HT1080 (cell line): ENCODE data around the gene POLG2. TPM values are rescaled to one million over a fixed set of nuclear protein-coding genes. Genes with fewer than 3 reads are reported as not detected.
A peak's percentile ranks its signal among the peaks of the same experiment; 100 is the strongest.
"Not testable (repeated sequence)": the region's sequence is repeated elsewhere in the genome, so short reads cannot be mapped to it uniquely, and the experiment has no call there.

ENCODE experiments used
- DNase-seq: peaks from one replicate; pipeline ENCODE4 v3.0.0-alpha.2; 2015; ENCODE audit warnings: low read depth
- total RNA-seq: library from RNA; depleted of rRNA; stranded (reverse); fragments of >200 nt; shearing (Covaris generic); gene quantifications from 2 replicates; pipeline ENCODE4 v1.2.3, GENCODE V29; 2014

Gene POLG2
- total RNA-seq, 1 experiment from 2014 or later = 11.6 TPM

DNA sequence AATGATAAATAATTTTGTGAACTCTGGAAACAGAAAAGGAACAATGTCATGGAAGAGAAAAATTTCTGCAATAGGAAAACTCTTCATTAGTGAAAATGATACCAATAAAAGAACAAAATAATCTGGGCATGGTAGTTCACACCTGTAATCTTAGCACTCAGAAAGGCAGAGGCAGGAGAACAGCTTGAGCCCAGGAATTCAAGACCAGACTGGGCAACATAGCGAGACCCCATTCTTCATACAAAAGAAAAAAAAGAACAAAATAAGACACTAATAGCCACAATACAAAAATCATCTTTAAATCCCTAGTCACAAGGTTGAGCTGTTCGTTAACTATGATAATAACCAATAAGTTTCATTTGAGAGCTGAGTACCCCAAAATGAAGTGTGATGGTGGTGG is 8.6 kb downstream of the POLG2 start:
- no peak for DNase-seq

- no peak for DNase-seq
Measured at GRCh38 chr17:64484380-64484779, 12.5 kb downstream of the POLG2 start.

DNA sequence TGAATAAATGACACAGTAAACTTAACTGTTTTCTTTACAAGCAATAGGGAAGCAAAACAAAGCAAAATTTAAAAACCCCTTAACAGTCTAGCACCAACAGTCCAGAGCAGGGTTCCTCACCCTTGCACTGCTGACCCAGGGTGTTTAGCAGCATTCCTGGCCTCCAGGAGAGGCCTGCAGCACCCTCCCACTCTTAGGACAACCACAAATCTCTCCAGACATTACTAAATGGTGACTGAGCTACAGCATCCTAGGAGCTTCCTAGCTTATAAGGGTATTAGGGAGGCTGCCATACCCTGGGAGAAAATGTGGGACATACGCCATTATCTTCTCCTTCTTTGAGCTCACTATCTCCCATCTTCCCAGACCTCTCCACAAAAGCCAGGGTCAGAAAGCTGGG is 15.9 kb downstream of the POLG2 start:
- no peak for DNase-seq

GRCh38 chr17:64477849-64478248 is 19.0 kb downstream of the POLG2 start:
- no peak for DNase-seq

- DNase-seq = no peak
Measured at GRCh38 chr17:64472564-64472963, 24.3 kb downstream of the POLG2 start.

DNA sequence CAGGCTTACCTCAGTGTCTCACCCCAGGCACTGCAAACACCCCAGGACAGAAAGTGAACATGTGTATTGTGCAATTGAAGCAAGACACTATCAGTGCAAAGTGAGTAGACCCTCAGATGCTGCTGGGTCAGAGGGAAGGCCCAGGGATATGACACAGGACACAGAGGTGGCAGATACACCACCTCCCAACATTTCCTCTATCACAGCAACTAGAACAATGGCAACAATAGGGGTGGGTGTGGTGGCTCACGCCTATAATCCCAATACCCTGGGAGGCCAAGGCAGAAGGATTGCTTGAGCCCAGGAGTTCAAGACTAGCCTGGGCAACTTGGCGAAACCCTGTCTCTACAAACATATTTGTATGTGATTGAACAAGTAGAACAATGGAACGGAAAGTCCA is 25.4 kb downstream of the POLG2 start:
- DNase-seq = no peak

DNA sequence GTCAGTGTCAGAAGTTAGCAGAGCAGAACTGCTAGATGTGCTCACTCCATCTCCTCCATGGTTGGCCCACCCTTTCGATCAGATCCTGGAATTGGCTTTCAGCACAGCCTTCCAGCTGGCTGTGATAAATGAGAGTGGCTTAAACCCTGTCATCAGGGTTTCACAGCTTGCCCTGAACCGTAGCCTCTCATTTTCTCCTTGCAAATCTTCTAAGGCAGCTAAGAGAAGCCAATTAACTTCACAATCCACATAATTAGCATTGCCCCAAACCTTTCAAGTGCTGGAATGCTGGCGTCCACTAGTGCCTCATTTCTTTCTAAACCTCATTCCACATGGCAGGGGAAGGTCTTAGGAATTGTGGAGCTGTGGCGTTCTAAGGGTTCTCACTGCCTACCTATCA is 26.2 kb downstream of the POLG2 start:
- DNase-seq = no peak

GRCh38 chr17:64466834-64467233 is 30.0 kb downstream of the POLG2 start:
- DNase-seq = not testable (repeated sequence)

- DNase-seq = no peak
Measured at GRCh38 chr17:64466019-64466735, 30.7 kb downstream of the POLG2 start.

DNA sequence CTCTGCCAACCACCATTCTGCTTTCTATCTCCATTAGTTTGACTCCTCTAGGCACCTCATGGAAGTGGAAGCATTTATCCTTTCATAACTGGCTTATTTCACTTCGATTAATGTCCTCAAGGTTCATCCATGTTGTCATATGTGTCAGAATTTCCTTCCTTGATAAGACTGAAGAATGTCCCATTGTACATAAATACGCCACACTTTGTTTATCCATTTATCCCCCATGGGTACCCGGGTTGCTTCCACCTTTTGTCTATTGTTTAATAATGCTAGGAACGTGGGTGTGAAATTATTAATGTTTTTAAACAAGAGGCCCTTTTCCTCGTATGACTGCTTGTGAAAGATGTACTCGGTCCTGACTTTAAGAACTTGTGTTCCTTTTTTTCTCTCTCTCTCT is 35.1 kb downstream of the POLG2 start:
- no peak for DNase-seq

GRCh38 chr17:64460955-64461354 is 35.9 kb downstream of the POLG2 start:
- DNase-seq = no peak

- DNase-seq = not testable (repeated sequence)
Measured at GRCh38 chr17:64459818-64460217, 37.0 kb downstream of the POLG2 start.

GRCh38 chr17:64459284-64459747 is 37.5 kb downstream of the POLG2 start:
- DNase-seq = peak; percentile 80

DNA sequence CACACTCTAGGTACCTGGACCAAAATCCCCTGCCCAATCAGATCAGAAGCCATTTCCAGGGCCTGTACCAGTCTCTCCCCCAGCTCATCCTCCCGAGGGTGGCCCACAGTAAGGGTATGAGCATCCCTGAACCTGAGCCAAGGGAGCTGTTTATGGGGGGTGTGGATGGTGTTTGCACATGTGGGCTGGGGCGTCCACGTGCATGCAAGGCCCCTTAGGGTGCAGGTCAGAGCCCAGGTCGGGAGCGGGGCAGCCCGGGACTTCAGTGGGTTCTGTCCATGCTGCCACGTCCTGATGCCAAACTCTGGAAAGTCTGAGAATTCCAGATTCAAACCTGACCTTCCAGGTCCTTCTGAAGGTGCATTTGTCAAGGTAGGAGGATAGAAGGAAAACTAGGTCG is 38.1 kb downstream of the POLG2 start:
- no peak for DNase-seq

GRCh38 chr17:64457156-64457555 is 39.7 kb downstream of the POLG2 start:
- no peak for DNase-seq

DNA sequence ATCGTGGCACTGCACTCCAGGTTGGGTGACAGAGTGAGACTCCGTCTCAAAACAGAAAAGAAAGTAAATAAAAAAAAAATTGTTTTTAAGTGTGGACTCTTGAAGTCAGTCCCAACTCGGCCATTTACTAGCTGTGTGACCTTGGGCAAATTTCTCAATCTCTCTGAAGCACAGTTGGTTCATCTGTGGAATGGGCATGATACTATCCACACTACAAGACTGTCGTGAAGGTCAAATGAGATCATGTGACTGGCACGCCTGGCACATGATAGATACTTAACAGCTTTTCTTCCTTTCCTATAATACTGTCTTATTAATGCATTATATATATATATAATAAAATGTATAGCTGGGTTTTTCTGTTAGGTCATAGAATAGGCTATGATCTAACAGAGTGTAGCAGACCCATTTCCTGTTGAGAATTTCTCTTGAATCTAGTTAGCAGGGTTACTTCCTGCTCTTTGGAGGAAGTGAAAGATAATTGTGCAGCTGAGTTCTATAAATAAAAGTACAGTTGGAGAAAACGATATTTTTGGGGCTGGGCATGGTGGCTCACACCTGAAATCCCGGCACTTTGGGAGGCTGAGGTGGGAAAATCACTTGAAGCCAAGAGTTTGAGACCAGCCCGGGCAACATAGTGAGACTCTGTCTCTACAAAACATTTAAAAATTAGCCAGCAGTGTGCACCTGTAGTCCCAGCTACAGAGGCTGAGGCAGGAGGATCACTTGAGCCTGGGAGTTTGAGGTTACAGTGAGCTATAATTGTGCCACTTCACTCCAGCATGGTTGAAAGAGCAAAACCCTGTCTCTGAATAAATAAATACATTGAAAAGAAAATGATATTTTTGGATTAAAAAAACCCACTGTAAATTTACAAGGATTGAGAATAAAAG is 40.6 kb downstream of the POLG2 start:
- peak; percentile 57 for DNase-seq

- no peak for DNase-seq
Measured at GRCh38 chr17:64449545-64449944, 47.3 kb downstream of the POLG2 start.

DNA sequence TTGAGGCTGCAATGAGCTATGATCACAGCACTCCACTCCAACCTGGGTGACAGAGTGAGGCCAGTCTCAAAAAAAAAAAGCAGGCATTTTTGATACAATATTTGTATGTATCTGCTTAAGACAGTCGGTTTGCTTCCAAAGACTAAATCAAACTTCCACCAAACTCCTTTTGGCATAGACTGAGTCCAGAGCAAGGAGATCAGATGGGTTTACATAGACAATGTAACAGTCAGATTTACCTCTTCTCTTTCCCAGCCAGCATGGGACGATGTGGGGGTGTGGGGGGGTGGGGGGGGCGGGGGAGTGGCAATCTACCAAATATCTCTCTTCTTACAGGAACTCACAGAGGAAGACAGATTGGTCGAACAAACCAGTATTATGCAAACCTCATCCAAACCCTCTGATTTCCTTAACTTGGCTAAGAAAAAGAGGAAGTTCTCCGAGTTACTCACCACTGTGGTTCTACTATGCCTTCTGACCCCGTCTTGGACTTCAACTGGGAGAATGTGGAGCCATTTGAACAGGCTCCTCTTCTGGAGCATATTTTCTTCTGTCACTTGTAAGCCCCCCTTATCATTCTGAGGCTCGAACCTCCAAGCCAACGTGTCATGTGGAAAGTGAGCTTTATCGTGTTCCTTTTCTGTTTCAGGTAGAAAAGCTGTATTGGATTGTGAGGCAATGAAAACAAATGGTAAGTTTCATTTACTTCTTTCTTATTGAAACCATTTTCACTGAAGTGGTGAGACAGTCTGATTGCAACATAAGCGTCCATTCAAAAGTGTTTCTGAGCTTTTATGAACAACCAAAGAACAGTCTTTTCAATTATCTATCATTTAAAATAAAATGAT is 48.0 kb downstream of the POLG2 start, which contains the start of gene MILR1:
Gene MILR1, plus strand, starts transcription at position 451 of the 848 bp plus-strand sequence. Its CDS starts 54 bp downstream, at position 505.
- DNase-seq = peak; percentile 88

GRCh38 chr17:64447526-64447925 is 49.3 kb downstream of the POLG2 start:
- DNase-seq = no peak

DNA sequence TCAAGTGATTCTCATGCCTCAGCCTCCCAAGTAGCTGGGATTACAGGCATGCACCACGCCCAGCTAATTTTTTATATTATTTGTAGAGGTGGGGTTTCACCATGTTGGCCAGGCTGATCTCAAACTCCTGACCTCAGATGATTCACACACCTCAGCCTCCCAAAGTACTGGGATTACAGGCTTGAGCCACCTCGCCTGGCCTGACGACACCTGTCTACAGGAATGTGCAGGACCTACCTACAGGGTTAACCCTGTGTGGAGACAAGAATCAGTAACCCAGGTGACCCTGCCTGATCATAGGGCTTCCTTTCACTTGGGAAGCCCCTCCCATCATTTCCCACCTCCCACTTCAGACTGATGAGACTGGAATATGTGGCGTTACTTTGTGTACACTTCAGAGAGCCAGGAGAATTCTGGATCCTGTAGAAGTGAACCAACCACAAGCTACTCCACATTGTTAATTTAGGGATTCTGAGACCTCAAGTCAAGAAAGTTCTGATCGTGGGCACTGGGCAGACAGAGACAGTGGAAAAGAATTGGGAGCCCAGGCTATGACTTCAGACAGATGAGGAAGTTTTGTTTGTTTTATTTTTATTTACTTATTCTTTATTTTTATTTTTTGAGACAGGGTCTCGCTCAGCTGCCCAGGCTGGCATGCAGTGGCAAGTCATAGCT is 53.6 kb downstream of the POLG2 start:
- DNase-seq = peak; percentile 36

GRCh38 chr17:64442541-64442971 is 54.3 kb downstream of the POLG2 start:
- DNase-seq = peak; percentile 51
